HG03108 (cell line): Measurements from ENCODE around the gene KCNAB2.

Experiments used
- ATAC-seq: cut with Tn5 transposase; IDR thresholded peaks from one replicate; pipeline ENCODE4 v1.9.1; 2021; ENCODE audit warnings: moderate library complexity; ENCODE audit not compliant: unreplicated experiment

KCNAB2 gene

DNA sequence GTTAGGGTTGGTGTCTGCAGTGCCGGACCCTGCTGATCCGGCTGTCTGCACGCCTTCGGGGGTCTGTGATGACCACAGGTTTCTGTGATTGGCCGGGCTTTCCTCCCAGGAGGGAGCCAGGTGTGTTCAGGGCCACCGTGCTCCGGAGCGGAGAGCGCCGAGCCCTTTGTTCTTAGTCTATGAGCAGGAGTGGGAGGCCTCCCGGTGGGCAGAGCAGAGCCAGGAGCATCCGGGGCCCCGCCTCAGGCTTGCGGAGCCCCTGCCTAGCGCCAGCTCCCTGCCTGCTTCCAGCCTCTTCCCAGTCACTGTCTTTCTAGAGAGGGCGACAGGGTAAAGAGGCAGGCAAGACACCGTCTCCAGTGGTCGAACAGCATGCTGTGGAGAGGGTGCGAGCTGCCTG, 31.8 kb downstream of the KCNAB2 start:
- no peak for ATAC-seq

DNA sequence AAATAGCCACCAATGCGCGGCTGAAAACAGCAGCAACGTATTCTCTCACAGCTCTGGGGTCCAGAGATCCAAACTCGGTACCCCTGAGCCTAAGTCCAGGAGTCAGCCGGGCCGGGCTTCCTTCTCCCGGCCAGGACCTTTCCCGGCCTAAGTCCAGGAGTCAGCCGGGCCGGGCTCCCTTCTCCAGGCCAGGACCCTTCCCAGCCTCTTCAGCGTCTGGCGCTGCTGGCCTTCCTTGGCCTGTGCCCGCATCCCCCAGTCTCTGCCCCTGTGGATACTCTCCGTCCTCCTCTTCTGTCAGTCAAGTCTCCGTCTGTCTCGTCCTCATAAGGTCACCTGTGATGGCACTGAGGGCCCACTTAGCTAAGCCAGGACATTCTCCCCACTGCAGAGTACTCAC, 32.2 kb downstream of the KCNAB2 start:
- no peak for ATAC-seq

DNA sequence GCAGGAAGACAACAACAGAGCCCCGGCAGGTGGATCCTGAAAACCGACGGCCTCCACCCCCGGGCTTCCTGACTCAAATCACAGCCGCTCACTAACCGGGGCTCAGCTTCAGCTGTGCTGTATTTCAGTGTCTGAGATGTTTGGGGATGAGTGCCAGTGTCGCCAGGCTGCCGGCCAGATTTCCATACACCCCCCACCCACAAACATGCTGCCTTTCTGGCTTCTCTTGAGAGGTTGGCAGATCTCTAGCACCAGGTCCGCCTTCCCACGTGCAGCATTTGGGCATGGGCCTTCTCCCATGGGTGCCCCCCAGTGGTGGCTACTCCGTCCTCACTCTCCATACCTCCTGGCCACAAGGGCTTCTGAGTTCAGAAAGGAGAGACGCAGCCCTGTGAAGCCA, 34.8 kb downstream of the KCNAB2 start:
- no peak for ATAC-seq

DNA sequence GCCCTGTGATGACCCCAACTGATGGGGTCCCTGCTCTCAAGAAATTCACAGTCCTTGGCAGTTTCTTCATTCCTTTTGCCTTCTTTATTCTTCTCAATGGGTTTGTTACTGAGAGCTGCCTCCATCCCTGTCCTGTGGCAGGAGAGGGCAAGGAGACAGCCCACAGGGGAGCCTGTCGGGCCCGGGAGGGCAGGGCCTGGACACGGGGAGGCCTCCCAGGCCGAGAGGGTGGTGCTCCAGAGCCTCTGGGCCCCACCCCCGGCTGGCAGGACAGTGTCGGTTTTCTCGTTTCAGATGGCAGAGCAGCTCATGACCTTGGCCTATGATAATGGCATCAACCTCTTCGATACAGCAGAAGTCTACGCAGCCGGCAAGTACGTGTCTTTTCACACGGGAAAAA, 36.2 kb downstream of the KCNAB2 start:
- ATAC-seq: no peak

DNA sequence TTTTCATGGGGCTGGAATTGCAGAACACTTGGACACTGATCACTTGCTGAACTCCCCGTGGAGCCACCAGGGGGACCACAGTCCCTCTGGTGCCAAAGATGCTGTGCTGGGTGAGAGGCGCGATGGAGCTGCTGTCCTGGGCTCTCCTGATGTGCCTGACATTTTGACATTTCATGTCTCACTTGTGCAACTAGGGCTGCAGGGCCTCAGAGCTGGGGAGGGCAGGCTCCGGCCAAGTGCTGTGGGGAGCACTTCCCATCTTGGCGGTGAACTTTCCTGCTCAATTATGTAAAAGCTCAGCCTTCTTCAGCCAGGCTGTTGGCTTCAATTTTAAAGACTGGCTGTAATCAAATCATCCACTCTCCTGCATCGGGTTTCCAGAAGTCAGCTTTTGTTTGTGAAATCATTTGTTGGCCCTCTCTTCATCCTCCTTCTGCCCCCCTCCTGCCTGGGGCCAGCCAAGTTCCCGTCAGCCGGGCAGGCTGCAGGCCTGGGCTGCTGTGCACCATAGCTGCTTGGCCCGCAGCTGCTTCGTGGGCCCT, 36.8 kb downstream of the KCNAB2 start:
- no peak for ATAC-seq

DNA sequence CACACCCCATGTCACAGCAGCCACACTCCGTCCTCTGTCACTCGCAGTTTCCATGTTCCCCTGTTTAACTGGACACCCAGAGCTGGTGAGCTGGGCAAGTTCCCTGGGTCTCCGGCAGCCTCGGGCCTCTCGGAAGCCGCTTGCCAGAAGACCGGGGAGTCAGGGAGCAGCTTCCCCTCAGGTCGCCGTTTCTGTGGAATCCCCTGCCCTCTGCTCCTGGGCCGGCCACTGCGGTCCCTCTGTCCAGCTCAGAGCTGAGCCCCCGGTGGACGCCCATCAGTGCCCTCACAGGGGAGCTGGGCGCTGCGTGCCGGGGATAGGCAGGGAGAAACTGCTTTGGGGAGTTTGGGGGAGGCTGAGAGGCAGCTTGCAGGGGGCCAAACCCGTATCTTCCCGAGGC, 37.7 kb downstream of the KCNAB2 start:
- no peak for ATAC-seq

DNA sequence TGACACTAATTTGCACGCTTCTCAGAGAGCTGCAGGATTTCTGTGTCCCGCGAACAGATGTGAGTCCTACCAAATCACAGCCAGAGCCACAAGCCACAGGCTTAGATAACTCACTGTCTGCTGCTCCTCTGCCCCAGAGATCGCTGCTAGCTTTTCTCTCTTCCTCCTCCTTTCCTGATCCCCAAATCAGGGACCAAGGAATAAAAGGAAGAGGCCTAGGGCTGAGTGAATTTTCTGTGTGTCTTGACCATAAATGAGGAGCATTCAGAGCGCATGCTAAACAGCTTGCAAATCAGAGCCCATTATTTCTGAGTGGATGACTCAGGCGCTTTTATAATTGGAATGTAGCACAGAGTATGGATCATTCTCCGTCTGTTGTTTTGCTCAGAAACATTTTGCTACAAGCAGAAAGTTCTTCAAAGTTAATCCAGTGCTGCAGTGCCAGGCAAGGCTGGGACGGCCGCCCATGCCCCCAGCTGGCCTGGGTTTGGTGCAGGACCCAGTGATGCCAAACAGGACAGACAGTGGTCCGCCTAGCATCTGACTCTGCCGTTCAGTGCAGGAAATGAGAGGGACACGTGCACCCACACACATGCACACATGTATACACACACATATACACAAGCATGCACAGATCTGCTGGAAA, 38.2 kb downstream of the KCNAB2 start:
- no peak for ATAC-seq

DNA sequence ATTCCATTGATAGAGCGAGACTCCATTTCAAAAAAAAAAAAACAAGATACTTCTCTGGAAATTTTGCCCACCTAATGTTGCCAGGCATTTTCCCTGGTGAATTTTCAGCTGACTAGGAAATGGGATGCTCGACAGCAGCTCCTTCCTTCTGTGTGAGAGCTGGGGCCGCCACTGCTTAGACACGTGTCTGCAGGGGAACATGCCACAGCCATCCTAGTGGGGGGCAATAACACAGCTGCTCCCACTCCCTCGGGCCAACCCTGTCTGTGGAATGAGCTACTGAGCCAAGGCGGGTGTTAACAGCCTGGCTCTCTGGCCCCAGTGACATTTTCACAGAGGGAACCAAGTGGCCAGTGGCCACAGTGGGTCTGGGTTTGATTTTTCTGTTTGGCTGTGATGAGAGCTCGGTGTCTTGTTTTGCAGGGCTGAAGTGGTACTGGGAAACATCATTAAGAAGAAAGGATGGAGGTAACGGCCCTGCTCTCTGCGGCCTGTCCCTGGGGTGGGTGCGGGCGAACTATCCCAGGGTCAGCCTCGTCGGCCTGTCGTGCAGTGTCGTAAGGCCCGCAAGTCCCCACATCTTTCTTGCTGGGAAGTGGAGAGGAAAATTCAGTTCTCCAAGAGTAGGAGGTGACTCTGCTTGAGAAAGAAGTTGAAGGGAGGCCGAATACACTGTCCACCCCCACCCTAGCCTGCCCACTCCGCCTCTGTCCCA, 39.2 kb downstream of the KCNAB2 start:
- no peak for ATAC-seq

DNA sequence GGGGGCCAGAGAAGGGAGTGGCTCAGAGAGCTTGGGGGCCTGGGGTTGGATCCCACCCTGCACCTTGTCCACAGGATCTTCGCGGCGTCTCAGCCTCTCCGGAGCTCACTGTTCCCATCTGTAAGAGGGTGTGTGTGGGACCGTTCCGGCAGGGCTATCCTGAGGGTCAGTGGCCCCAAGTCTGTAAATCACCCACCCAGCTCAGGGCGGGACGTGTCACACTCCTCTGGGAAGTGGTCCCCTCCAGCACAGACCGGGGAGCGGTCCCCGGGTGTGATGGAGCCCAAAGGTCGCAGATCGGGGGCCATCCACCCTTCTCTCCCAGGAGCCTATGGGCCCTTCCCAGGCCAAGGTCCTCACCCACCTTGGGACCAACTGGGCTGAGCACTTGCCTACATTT, 40.0 kb downstream of the KCNAB2 start:
- no peak for ATAC-seq

DNA sequence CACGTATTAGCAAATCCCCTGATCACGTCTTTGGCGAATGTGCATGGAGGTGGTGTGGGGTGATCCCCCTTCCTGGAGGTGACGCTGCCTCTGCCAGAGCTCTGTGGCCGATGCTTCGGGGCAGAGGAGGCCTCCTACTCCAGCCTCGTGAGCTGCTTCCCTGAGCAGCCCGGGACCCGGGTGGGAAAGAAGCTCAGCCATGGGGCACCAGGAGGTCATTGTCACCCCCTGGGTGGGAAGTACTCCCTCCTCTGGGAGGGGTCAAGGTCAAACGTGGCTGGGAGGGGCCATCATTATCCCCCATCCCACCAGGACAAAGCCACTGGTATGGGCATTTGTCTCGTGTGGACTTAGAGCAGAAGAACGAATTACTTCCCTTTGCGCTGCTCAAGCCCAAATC, 40.7 kb downstream of the KCNAB2 start:
- ATAC-seq: no peak

DNA sequence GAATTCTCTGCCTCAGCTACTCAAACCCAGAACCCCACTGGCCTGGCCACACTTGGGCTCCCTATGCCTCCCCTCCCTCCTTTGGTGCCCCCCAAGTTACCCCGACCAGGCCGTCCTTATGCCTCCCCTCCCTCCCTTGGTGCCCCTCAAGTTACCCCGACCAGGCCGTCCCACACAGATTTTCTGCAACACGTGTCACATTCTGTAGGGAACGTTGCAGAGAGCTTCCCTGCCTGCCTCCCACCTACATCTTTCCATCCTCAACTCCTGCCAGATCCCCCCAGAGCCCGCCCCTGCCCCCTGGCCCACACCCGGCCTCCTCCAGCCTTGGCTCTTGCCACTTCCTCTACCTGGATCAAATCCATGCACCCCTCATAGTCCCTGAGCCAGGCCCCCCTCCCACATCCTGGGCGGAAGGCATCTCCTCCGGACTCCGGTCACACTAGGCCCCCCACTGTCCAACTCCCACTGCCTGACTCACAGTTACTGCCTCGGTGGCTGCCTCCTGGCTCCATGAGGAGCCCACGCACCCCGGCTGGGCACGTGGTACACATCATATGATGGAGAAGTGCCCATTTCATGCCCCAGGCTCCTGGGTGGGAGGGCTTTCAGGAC, 41.2 kb downstream of the KCNAB2 start:
- ATAC-seq: no peak

DNA sequence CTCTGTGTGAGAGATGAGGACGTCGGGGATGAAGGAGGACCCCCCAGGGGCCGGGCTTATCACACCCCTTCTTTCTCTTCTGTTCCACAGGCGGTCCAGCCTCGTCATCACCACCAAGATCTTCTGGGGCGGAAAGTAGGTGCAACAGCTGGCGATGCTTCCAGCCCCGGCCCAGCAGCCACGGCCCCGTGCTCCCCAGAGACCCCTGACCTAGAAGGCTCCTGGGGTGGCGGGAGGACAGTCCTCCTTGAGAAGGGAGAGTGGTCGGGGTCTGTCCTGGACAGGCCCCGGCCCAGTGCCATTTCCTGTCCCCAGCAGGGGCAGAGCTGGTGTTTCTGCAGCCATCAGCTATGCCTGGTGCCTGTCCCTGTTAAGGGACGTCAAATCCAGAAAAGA, 41.7 kb downstream of the KCNAB2 start:
- no peak for ATAC-seq

DNA sequence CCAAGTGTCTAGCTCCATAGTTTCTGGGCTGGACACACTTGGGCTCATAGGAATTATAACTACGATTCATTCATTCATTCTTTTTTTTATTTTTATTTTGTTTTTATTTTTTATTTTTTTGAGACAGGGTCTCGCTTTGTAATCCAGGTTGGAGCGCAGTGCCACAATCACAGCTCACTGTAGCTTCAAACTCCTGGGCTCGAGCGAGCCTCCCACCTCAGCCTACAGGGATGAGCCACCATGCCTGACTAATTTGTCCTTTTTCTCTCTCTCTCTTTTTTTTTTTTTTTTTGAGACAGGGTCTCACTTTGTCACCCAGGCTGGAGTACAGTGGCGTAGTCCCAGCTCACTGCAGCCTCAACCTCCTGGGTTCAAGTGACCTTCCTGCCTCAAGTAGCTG, 42.3 kb downstream of the KCNAB2 start:
- ATAC-seq: no peak

DNA sequence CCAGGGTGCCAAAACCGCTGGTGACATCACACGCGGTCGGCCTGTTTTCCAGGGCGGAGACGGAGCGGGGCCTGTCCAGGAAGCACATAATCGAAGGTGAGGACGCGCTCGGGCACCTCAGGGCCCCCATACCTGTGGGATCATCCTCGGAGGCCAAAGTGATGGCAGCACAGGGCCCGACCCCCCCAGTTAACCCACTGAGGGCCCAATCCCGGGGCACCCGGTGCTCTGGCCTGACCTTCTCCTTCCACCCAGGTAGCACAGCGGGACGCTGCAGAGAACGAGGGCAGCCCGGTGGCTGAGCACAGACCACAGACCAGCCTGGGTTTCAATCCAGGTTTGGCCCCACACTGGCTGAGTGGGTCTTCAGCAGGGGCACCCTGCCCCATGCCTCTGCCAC, 43.3 kb downstream of the KCNAB2 start:
- ATAC-seq: no peak

DNA sequence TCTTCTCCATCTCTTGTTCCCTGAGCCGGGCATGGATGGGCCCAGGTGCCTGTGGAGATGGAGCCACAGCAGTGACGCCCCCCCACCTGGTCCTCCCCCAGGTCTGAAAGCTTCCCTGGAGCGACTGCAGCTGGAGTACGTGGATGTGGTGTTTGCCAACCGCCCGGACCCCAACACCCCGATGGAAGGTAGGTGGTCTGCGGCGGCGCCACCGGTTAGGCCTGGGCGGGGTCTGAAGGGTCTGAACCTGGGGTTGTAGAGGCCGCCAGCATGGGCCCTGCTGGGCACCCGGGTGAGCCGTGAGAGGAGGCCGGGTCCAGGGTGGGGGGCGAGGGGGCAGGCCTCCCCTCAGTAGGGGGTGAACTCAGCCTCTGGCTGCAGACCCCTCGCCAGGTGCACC, 44.6 kb downstream of the KCNAB2 start:
- ATAC-seq: no peak

DNA sequence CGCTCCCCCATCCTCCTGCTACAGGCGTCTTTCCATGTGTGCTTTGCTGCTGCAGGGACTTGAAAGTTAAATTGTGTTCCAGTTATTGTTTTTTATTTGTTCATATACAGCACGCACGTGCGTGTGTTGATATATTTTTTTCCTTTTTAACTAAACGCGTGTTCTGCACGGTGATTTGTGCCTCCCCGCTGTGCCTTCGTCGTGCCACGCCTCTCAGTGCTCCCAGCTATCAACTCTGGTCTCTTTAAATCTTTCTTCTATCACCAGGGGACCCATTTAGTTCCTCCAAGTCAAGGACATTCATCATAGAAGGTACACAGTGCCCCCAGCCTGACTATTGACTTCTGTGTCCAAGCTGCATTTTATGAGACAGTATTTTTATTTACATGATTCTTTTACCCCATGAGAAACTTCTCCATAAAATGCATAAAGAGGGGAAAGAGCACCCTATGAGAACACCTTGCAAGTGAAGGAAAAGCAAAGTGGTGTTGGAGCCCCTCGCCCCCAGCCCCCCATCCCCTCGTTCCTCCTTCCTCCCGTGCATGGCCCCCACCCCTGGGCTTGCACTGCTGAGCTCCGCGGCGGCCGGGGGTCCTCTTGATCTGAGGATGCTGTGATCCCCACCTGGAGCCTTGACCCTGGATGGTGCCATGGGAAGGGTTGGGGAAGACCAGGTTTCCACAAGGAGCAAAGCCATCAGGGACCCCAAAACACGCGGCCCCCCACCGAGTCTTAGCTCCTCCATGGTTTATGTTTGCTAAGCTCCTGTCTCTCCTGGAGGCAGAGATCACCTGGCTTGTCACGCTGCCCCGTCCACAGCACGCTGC, 45.5 kb downstream of the KCNAB2 start:
- no peak for ATAC-seq

DNA sequence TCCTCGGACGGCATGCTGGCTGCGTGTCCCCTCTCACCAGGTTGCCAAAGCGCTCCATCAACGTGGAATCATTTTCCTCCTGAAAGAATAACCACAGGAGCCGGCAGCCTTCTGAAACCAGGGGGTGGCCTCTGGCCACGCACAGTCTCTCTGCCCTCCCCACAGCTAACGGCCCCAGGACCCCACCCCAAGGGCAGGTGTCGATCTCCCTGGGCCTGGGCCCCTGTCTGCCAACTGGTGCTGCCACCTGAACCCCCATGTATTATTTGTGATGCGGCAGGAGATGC, 46.1 kb downstream of the KCNAB2 start:
- no peak for ATAC-seq

DNA sequence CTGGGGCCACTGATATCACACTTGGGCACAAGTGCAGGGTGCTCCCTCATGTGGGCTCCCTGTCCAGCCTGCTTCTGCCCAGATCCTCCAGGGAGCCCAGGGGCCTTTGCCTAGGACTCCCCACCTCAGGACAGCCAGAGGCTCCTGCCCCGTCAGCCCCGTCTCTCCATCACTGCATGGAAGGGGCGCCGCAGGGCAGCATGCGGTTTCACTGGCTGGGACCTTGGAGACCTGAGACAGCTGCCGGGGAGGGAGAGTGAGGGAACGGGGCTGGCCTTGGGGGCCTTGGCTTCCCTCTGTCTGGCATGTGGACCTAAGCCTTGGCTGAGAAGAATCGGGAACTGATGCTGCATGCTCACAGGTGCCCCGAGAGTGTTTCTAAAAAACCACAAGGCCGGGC, 46.5 kb downstream of the KCNAB2 start:
- no peak for ATAC-seq

DNA sequence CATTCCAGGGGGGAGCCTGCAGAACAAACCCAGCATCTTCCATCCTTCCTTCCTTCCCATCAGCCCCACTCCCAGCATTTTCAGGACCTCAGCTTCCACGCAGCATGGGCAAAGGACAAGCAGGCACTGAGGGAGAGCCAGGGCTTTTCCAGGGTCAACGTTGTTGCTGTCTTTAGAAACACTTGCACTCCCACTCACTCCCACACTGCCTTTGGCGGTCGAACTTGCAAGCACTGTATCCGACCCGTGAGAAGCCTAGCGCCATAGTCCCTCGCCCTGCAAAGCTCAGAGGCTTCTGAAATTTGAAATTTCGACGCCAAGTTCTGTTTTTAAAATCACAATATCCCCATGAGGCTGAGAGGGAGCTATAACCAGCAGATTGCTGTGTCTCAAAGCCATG, 47.4 kb downstream of the KCNAB2 start:
- no peak for ATAC-seq

DNA sequence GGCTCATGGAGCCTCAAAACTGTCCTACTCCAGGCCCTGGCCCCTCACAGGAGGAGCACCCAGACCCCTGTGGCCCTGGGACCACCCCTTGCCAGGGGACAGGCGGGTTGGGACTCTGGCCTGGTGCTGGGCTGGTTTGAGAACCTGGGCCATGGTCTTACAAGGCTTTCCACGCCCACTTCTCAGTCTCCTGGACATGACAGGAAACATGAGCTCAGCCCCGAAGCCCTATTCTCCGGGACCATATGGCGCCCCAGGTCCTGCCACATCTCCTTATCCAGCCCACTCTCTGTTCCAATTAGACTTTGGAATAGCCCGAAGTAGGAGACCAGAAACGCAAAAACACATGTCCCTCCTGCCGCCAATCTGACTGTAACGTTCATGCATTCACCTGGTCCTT, 47.9 kb downstream of the KCNAB2 start:
- ATAC-seq: no peak

DNA sequence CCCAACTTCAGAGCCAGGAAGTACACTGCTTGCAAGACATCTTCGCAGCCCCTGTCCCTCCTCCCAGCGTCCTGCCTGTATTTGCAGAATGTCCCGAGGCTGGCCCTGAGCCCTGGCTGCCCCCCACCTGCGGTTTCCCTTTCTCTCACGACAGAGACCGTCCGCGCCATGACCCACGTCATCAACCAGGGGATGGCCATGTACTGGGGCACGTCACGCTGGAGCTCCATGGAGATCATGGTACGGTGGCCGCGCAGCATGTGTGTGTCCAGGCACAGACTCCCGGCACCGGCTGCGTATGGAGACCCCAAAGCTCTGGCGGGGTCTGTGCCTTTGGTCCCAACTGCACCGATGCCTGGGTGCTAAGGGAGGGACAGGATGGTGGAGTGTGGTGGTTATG, 48.6 kb downstream of the KCNAB2 start:
- no peak for ATAC-seq
